IMR-90 (cell line): Measurements from ENCODE around the gene KRTAP4-9. TPM values are rescaled to one million over a fixed set of nuclear protein-coding genes. Genes with fewer than 3 reads are reported as not detected.

ENCODE experiments used
- ATAC-seq: fragments of 200-7000 bp; cut with Tn5 transposase; 2 replicates; pipeline ENCODE4 v1.9.1; 2020; ENCODE audit warnings: low read depth, mild to moderate bottlenecking, moderate library complexity
- BruUV-seq: library from RNA; stranded (reverse); fragments of 400-500 nt; replicated peaks from 2 replicates; lab custom pipeline; 2021; lab: Mats Ljungman, UMichigan
- CTCF ChIA-PET: fragments of 300-600 bp; formaldehyde crosslinking; extraction: SDS; loops from one replicate; lab custom pipeline; 2021; ENCODE audit warnings: antibody characterized with exemption; lab: Yijun Ruan, JAX
- POLR2A ChIA-PET: fragments of 300-600 bp; sonication (Branson Sonifier 250); formaldehyde crosslinking; loops from one replicate; lab custom pipeline; 2022; ENCODE audit warnings: antibody characterized with exemption; ENCODE audit not compliant: unreplicated experiment; lab: Charles Lee
- DNase-seq: peaks from one replicate; pipeline ENCODE4 v3.0.0; 2013
- H2AFZ ChIP-seq: replicated peaks from 2 replicates; pipeline ENCODE3; 2013; ENCODE audit warnings: low read length, mild to moderate bottlenecking; ENCODE audit not compliant: poor library complexity
- H2AK5ac ChIP-seq: 2 replicates; pipeline ENCODE4 v1.6.1; 2013; ENCODE audit warnings: low read depth, low read length, inconsistent platforms
- H2AK9ac ChIP-seq: replicated peaks from 2 replicates; pipeline ENCODE3; 2013; ENCODE audit warnings: mild to moderate bottlenecking, low read depth, low read length, moderate library complexity; ENCODE audit not compliant: poor library complexity
- H2BK120ac ChIP-seq: 2 replicates; pipeline ENCODE4 v1.6.1; 2013; ENCODE audit warnings: low read depth, low read length, inconsistent platforms
- H2BK15ac ChIP-seq: 3 replicates; pipeline ENCODE4 v1.6.1; 2013; ENCODE audit warnings: low read depth, low read length, inconsistent platforms
- H2BK20ac ChIP-seq: 2 replicates; pipeline ENCODE4 v1.6.1; 2013; ENCODE audit warnings: low read depth, mild to moderate bottlenecking, inconsistent platforms, low read length, moderate library complexity
- H2BK5ac ChIP-seq: 2 replicates; pipeline ENCODE4 v1.6.1; 2013; ENCODE audit warnings: mild to moderate bottlenecking, low read depth, low read length, inconsistent platforms; ENCODE audit not compliant: poor library complexity, severe bottlenecking
- H3K14ac ChIP-seq: replicated peaks from 2 replicates; pipeline ENCODE4 v1.6.1; 2013; ENCODE audit warnings: low read depth, low read length, inconsistent platforms
- H3K18ac ChIP-seq: 2 replicates; pipeline ENCODE4 v1.6.1; 2013; ENCODE audit warnings: low read depth, low read length, control low read depth
- H3K23ac ChIP-seq: 2 replicates; pipeline ENCODE4 v1.6.1; 2013; ENCODE audit warnings: low read depth, low read length, inconsistent platforms
- H3K27ac ChIP-seq: 2 replicates; pipeline ENCODE4 v1.5.1; 2013; ENCODE audit warnings: mild to moderate bottlenecking, control low read depth, low read length; ENCODE audit not compliant: insufficient read depth
- H3K27me3 ChIP-seq: 2 replicates; pipeline ENCODE4 v1.6.1; 2013; ENCODE audit warnings: low read length; ENCODE audit not compliant: control insufficient read depth, insufficient read depth
- H3K36me3 ChIP-seq: 2 replicates; pipeline ENCODE4 v1.6.1; 2013; ENCODE audit warnings: low read length, mixed read lengths; ENCODE audit not compliant: control insufficient read depth, insufficient read depth
- H3K4ac ChIP-seq: 2 replicates; pipeline ENCODE4 v1.6.1; 2013; ENCODE audit warnings: low read depth, low read length, inconsistent platforms
- H3K4me1 ChIP-seq: 2 replicates; pipeline ENCODE4 v1.6.1; 2013; ENCODE audit warnings: low read length, mixed read lengths; ENCODE audit not compliant: control insufficient read depth, insufficient read depth
- H3K4me2 ChIP-seq: 2 replicates; pipeline ENCODE4 v1.6.1; 2013; ENCODE audit warnings: low read depth, mild to moderate bottlenecking, control low read depth, low read length, moderate library complexity
- H3K4me3 ChIP-seq: 2 replicates; pipeline ENCODE4 v1.5.1; 2013; ENCODE audit warnings: low read depth, mild to moderate bottlenecking, control low read depth, low read length, moderate library complexity; ENCODE audit not compliant: insufficient read depth
- H3K56ac ChIP-seq: 2 replicates; pipeline ENCODE4 v1.6.1; 2013; ENCODE audit warnings: low read length, inconsistent platforms; ENCODE audit not compliant: insufficient read depth; ENCODE audit errors: extremely low read depth
- H3K79me1 ChIP-seq, 2 experiments: 2 replicates each; pipeline ENCODE4 v1.6.1; 2013; ENCODE audit warnings: low read length in 2 of 2, inconsistent platforms in 1 of 2, low read depth in 1 of 2
- H3K9ac ChIP-seq: 2 replicates; pipeline ENCODE4 v1.6.1; 2013; ENCODE audit warnings: low read depth, low read length, control low read depth
- H3K9me1 ChIP-seq: 2 replicates; pipeline ENCODE4 v1.6.1; 2013; ENCODE audit warnings: low read length, inconsistent platforms; ENCODE audit not compliant: insufficient read depth
- H3K9me3 ChIP-seq: 2 replicates; pipeline ENCODE4 v1.6.1; 2013; ENCODE audit warnings: low read length; ENCODE audit not compliant: control insufficient read depth, insufficient read depth
- H4K20me1 ChIP-seq: 2 replicates; pipeline ENCODE4 v1.6.1; 2013; ENCODE audit warnings: low read length, inconsistent platforms; ENCODE audit not compliant: insufficient read depth
- H4K5ac ChIP-seq: 2 replicates; pipeline ENCODE4 v1.6.1; 2013; ENCODE audit warnings: mild to moderate bottlenecking, low read depth, low read length, control low read depth
- H4K8ac ChIP-seq, 2 experiments: 2 replicates each; pipeline ENCODE4 v1.6.1; 2013; ENCODE audit warnings: low read depth in 2 of 2, low read length in 2 of 2, control low read depth in 1 of 2, inconsistent platforms in 1 of 2
- H4K91ac ChIP-seq: 2 replicates; pipeline ENCODE4 v1.6.1; 2013; ENCODE audit warnings: low read depth, low read length, inconsistent platforms; ENCODE audit not compliant: insufficient read depth
- CEBPB ChIP-seq: IDR thresholded peaks from 2 replicates; pipeline ENCODE4 v1.6.1; 2012; ENCODE audit warnings: low read depth, low read length, improper control_type of control experiment
- CHD1 ChIP-seq: IDR thresholded peaks from 2 replicates; pipeline ENCODE4 v1.6.1; 2012; ENCODE audit warnings: low read depth, low read length, improper control_type of control experiment
- CTCF ChIP-seq: conservative IDR thresholded peaks from 2 replicates; pipeline ENCODE4 v1.5.1; 2012; ENCODE audit warnings: mild to moderate bottlenecking, low read depth, low read length, improper control_type of control experiment
- FOS ChIP-seq: fragments of 150-350 bp; IDR thresholded peaks from 2 replicates; pipeline ENCODE4 v1.6.1; 2016; ENCODE audit warnings: low read depth, low read length
- MAZ ChIP-seq: IDR thresholded peaks from 2 replicates; pipeline ENCODE4 v1.6.1; 2012; ENCODE audit warnings: low read depth, mild to moderate bottlenecking, low read length, improper control_type of control experiment, moderate library complexity, borderline replicate concordance
- MXI1 ChIP-seq: IDR thresholded peaks from 2 replicates; pipeline ENCODE4 v1.6.1; 2012; ENCODE audit warnings: low read depth, mild to moderate bottlenecking, low read length, moderate library complexity, borderline replicate concordance
- NFE2L2 ChIP-seq: fragments of 150-350 bp; IDR thresholded peaks from 2 replicates; pipeline ENCODE4 v1.6.1; 2016; ENCODE audit warnings: low read depth, mild to moderate bottlenecking, low read length
- POLR2A ChIP-seq: IDR thresholded peaks from 2 replicates; pipeline ENCODE4 v1.6.1; 2012; ENCODE audit warnings: mild to moderate bottlenecking, low read depth, low read length
- RAD21 ChIP-seq: IDR thresholded peaks from 2 replicates; pipeline ENCODE4 v1.6.1; 2012; ENCODE audit warnings: low read length, improper control_type of control experiment
- RCOR1 ChIP-seq: IDR thresholded peaks from 2 replicates; pipeline ENCODE4 v1.6.1; 2012; ENCODE audit warnings: mild to moderate bottlenecking, low read length, improper control_type of control experiment; ENCODE audit not compliant: insufficient replicate concordance
- RFX5 ChIP-seq: IDR thresholded peaks from 2 replicates; pipeline ENCODE4 v1.8.0; 2012; ENCODE audit warnings: low read depth, mild to moderate bottlenecking, low read length, moderate library complexity
- SMC3 ChIP-seq: fragments of 150-350 bp; IDR thresholded peaks from 2 replicates; pipeline ENCODE4 v1.6.1; 2016; ENCODE audit warnings: low read depth, mild to moderate bottlenecking, antibody characterized with exemption, low read length, moderate library complexity
- USF2 ChIP-seq: fragments of 150-350 bp; IDR thresholded peaks from 2 replicates; pipeline ENCODE4 v1.6.1; 2017; ENCODE audit warnings: mild to moderate bottlenecking, antibody characterized with exemption, low read length, low read depth
- WGBS, 2 experiments: methylation state at CpG; one replicate each; pipeline versions ENCODE4 v1.1.5 to v1.1.7; 2013; ENCODE audit warnings: missing lambda C conversion rate in 2 of 2; ENCODE audit not compliant: insufficient read length in 1 of 2; ENCODE audit errors: extremely low coverage in 2 of 2; 5-methylcytosine and 5-hydroxymethylcytosine counted together
- dilution Hi-C: fragments of 300-500 bp; cut with HindIII; formaldehyde crosslinking; loops from one replicate; pipeline ENCODE4 v1.14.3; 2018; ENCODE audit warnings: low sequenced_read_pairs; ENCODE audit not compliant: unreplicated experiment
- in situ Hi-C: fragments of 300-500 bp; cut with MboI; formaldehyde crosslinking; loops from 3 replicates; pipeline ENCODE4 v1.14.3; 2019; ENCODE audit warnings: low sequenced_read_pairs, inconsistent platforms, mixed read lengths
- intact Hi-C: fragments of 100-400 bp; cut with micrococcal nuclease; formaldehyde crosslinking; loops from 2 replicates; pipeline ENCODE4 v1.10.0; 2022
- polyA plus RNA-seq, 3 experiments: library from polyadenylated mRNA; depleted of rRNA; stranded (reverse); fragments of >200 nt; gene quantifications; 2 replicates each; pipeline ENCODE4 v1.2.3, GENCODE V29; 2012; ENCODE audit warnings: low replicate concordance in 1 of 3
- total RNA-seq: library from RNA; depleted of rRNA; stranded (reverse); fragments of >200 nt; gene quantifications from 2 replicates; pipeline ENCODE4 v1.2.3, GENCODE V29; 2012
- TF ChIP-seq, protein P1 (sequence below): fragments of 150-350 bp; IDR thresholded peaks from 2 replicates; pipeline ENCODE4 v1.6.1; 2016; ENCODE audit warnings: low read depth, mild to moderate bottlenecking, low read length, moderate library complexity, borderline replicate concordance

KRTAP4-9 gene
- total and polyA plus RNA-seq, 2 of the 4 experiments (the other 2 are of a cell fraction) = 0.24 TPM; not detected in 1

DNA sequence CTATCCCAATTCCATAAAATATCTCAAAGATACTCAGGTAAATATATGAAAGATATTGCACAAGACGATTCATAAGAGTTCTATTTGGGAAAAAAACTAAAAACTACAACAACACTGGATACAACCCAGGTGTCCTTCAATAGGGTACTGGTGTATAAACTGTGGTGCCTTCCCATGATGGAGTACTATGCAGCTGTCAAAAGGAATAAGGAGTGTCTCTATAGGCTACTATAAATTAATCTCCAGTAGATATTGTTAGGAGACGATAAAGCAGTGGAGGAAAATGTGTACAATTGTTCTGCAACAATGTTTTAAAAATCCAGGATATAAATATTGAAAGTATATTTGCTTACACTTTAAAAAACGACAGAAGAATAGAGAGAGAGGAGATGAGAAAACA, 21.2 kb downstream of the KRTAP4-9 start:
- no peak overlapping the region for H2BK15ac ChIP-seq
- H3K23ac ChIP-seq = no peak overlapping the region
- H4K20me1 ChIP-seq = no peaks in the 10 kb centered on the region
- no peak overlapping the region for H2AK5ac ChIP-seq
- H3K9me1 ChIP-seq = no peaks in the 10 kb centered on the region
- no peak overlapping the region for H4K91ac ChIP-seq
- no peak overlapping the region for H3K9ac ChIP-seq
- H4K8ac ChIP-seq = no peak overlapping the region
- H2AFZ ChIP-seq = no peak overlapping the region
- no peak for TF ChIP-seq CTCF
- TF ChIP-seq SMC3 = no peak
- TF ChIP-seq NFE2L2 = no peak
- no peak for TF ChIP-seq CHD1
- no peak for TF ChIP-seq FOS
- no peak for TF ChIP-seq RAD21
- no peak for TF ChIP-seq POLR2A
- TF ChIP-seq CEBPB = no peak
- TF ChIP-seq MAZ = no peak
- no peak for TF ChIP-seq RFX5
- no peak for TF ChIP-seq RCOR1
- TF ChIP-seq, protein P1, sequence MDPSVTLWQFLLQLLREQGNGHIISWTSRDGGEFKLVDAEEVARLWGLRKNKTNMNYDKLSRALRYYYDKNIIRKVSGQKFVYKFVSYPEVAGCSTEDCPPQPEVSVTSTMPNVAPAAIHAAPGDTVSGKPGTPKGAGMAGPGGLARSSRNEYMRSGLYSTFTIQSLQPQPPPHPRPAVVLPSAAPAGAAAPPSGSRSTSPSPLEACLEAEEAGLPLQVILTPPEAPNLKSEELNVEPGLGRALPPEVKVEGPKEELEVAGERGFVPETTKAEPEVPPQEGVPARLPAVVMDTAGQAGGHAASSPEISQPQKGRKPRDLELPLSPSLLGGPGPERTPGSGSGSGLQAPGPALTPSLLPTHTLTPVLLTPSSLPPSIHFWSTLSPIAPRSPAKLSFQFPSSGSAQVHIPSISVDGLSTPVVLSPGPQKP = no peak
- no peak for TF ChIP-seq MXI1
- TF ChIP-seq USF2 = no peak
- no peaks in the 10 kb centered on the region for H3K79me1 ChIP-seq
- no CpG with 5 or more reads among the region's 3 CpGs for WGBS, 2 experiments
- H2BK20ac ChIP-seq = no peak overlapping the region
- ChIA-PET POLR2A (no interaction called here), CTCF (no interaction called here)
- H2AK9ac ChIP-seq = no peak overlapping the region
- in situ Hi-C loops (no loop called here), intact Hi-C loops (no loop called here), dilution Hi-C loops (no loop called here)
- H3K14ac ChIP-seq = no peak overlapping the region
- H2BK120ac ChIP-seq = no peak overlapping the region
- no peak overlapping the region for H3K4ac ChIP-seq
- BruUV-seq = no TSS peak
- peaks cover 2% of the 10 kb centered on the region; the same call in 1 of the 2 replicates for H3K9me3 ChIP-seq
- ATAC-seq = no peak
- no peak overlapping the region for H3K4me3 ChIP-seq
- no peak overlapping the region for H3K27ac ChIP-seq
- H3K4me2 ChIP-seq = no peak overlapping the region
- no peak overlapping the region for H2BK5ac ChIP-seq
- no peak for DNase-seq
- H3K27me3 ChIP-seq = no peaks in the 10 kb centered on the region
- no peak overlapping the region for H3K18ac ChIP-seq
- no peaks in the 10 kb centered on the region for H3K36me3 ChIP-seq
- H3K56ac ChIP-seq = no peak overlapping the region
- H3K4me1 ChIP-seq = no peaks in the 10 kb centered on the region; the same call in 1 of the 2 replicates
- no peak overlapping the region for H4K5ac ChIP-seq
